MM.1S (cell line): ENCODE measurements around the gene PPP3R1.

Experiments
- CTCF ChIP-seq: fragments of 300-600 bp; sonication (generic); IDR thresholded peaks from 2 replicates; pipeline ENCODE4 v1.5.1; 2016; ENCODE audit warnings: antibody characterized with exemption, low read length, mixed read lengths
- EZH2 ChIP-seq: fragments of 300-600 bp; sonication (generic); optimal IDR thresholded peaks from 2 replicates; pipeline ENCODE3; 2017; ENCODE audit warnings: low read depth, mild to moderate bottlenecking, antibody characterized with exemption, low read length, mixed read lengths
- EZH2phosphoT487 ChIP-seq: fragments of 300-600 bp; sonication (generic); IDR thresholded peaks from 2 replicates; pipeline ENCODE4 v1.6.1; 2018; ENCODE audit warnings: antibody characterized with exemption, low read length

- TF ChIP-seq CTCF (no peak), EZH2 (no peak), EZH2phosphoT487 (no peak)
Observed at GRCh38 chr2:68278169-68278568, 25.8 kb upstream of the PPP3R1 start.
